Stimulated activated CD8-positive, alpha-beta memory T cell treated with anti-CD3 and anti-CD28 coated beads, Interleukin-12 subunit alpha, Interleukin-12 subunit beta, amount 100 ng/mL, for 24 hours (primary cell): ENCODE results near the gene RAB19.
"Not testable (repeated sequence)": the region's sequence is repeated elsewhere in the genome, so short reads cannot be mapped to it uniquely, and the experiment has no call there.

Experiments
- DNase-seq: peaks from one replicate; pipeline ENCODE4 v3.0.0-alpha.2; 2020; ENCODE audit errors: extremely low read depth

Gene RAB19

GRCh38 chr7:140402178-140402835 is 1.6 kb upstream of the RAB19 start:
- no peak for DNase-seq

- DNase-seq, result no peak
Measured at GRCh38 chr7:140404565-140405065, 757 bp downstream of the RAB19 start.

GRCh38 chr7:140415361-140415760 is 11.5 kb downstream of the RAB19 start:
- no peak for DNase-seq

GRCh38 chr7:140415816-140416215 is 12.0 kb downstream of the RAB19 start:
- DNase-seq, result not testable (repeated sequence)

GRCh38 chr7:140416560-140416959 is 12.7 kb downstream of the RAB19 start:
- no peak for DNase-seq

- DNase-seq, result no peak
Measured at GRCh38 chr7:140417456-140418155, 13.7 kb downstream of the RAB19 start.

- DNase-seq, result not testable (repeated sequence)
Measured at GRCh38 chr7:140418156-140418472, 14.3 kb downstream of the RAB19 start.

GRCh38 chr7:140418653-140419052 is 14.8 kb downstream of the RAB19 start:
- DNase-seq, result no peak

GRCh38 chr7:140421521-140421920 is 17.7 kb downstream of the RAB19 start:
- DNase-seq, result no peak

- DNase-seq, result no peak
Measured at GRCh38 chr7:140423501-140423900, 19.6 kb downstream of the RAB19 start.

GRCh38 chr7:140425718-140426117 is 21.9 kb downstream of the RAB19 start:
- DNase-seq, result no peak

- no peak for DNase-seq
Measured at GRCh38 chr7:140426130-140426529, 22.3 kb downstream of the RAB19 start.

GRCh38 chr7:140433396-140433795 is 29.5 kb downstream of the RAB19 start:
- no peak for DNase-seq

GRCh38 chr7:140435252-140435895 is 31.5 kb downstream of the RAB19 start:
- no peak for DNase-seq

- DNase-seq, result no peak
Measured at GRCh38 chr7:140439359-140439758, 35.5 kb downstream of the RAB19 start.

- DNase-seq, result no peak
Measured at GRCh38 chr7:140440593-140440992, 36.7 kb downstream of the RAB19 start.

GRCh38 chr7:140441519-140441918 is 37.7 kb downstream of the RAB19 start:
- DNase-seq, result no peak

GRCh38 chr7:140446467-140446866 is 42.6 kb downstream of the RAB19 start:
- no peak for DNase-seq

- no peak for DNase-seq
Measured at GRCh38 chr7:140447841-140448240, 44.0 kb downstream of the RAB19 start.

- no peak for DNase-seq
Measured at GRCh38 chr7:140448781-140449480, 45.1 kb downstream of the RAB19 start.

GRCh38 chr7:140451716-140452115 is 47.9 kb downstream of the RAB19 start:
- DNase-seq, result no peak

GRCh38 chr7:140453273-140453672 is 49.4 kb downstream of the RAB19 start:
- DNase-seq, result no peak
